GM12878 (cell line): ENCODE results near the gene POLA1. TPM values are rescaled to one million over a fixed set of nuclear protein-coding genes. Genes with fewer than 3 reads are reported as not detected.

Experiments used
- ATAC-seq: fragments of 200-7000 bp; cut with Tn5 transposase; 3 replicates; pipeline ENCODE4 v1.9.1; 2020; ENCODE audit warnings: mild to moderate bottlenecking, moderate library complexity
- BruUV-seq: library from RNA; stranded (reverse); fragments of 400-500 nt; replicated peaks from 2 replicates; lab custom pipeline; 2021; lab: Mats Ljungman, UMichigan
- CTCF ChIA-PET: fragments of 300-600 bp; sonication (Branson Sonifier 250); formaldehyde crosslinking; extraction: SDS; loops from one replicate; lab custom pipeline; 2021; ENCODE audit warnings: inconsistent platforms; lab: Yijun Ruan, JAX
- POLR2A ChIA-PET: fragments of 350-600 bp; formaldehyde crosslinking; extraction: SDS; loops from one replicate; lab custom pipeline; 2021; ENCODE audit warnings: inconsistent platforms; lab: Charles Lee
- RAD21 ChIA-PET: fragments of 300-600 bp; sonication (Branson Sonifier 250); formaldehyde crosslinking; loops from one replicate; lab custom pipeline; 2023; ENCODE audit warnings: antibody characterized with exemption; ENCODE audit not compliant: unreplicated experiment; lab: Charles Lee
- SMC1A ChIA-PET: fragments of 300-600 bp; sonication (Branson Sonifier 250); formaldehyde crosslinking; loops from one replicate; lab custom pipeline; 2023; ENCODE audit not compliant: unreplicated experiment, uncharacterized antibody; lab: Charles Lee
- DNase-seq: peaks from one replicate; pipeline ENCODE4 v3.0.0-alpha.2; 2011; ENCODE audit warnings: low read depth, low spot score
- FAIRE-seq: peaks from 3 replicates; lab custom pipeline; 2011; peaks lifted over from hg19 to GRCh38; lab: Jason Lieb, UNC
- H2AFZ ChIP-seq: 2 replicates; pipeline ENCODE4 v1.6.0; 2011; ENCODE audit warnings: low read depth, low read length, control low read depth; ENCODE audit not compliant: control insufficient read depth
- H3K27ac ChIP-seq: 2 replicates; pipeline ENCODE4 v1.5.1; 2011; ENCODE audit warnings: control low read depth; ENCODE audit not compliant: control insufficient read depth, insufficient read depth
- H3K27me3 ChIP-seq, 2 experiments: replicated peaks in 1 of 2; 2 replicates each; pipeline versions ENCODE4 v1.6.0 to v1.6.1; 2011; ENCODE audit warnings: low read length in 1 of 2; ENCODE audit not compliant: control insufficient read depth in 2 of 2, insufficient read depth in 2 of 2
- H3K36me3 ChIP-seq, 2 experiments: 2 replicates each; pipeline ENCODE4 v1.5.1; 2011; ENCODE audit warnings: low read length in 1 of 2; ENCODE audit not compliant: control insufficient read depth in 2 of 2, insufficient read depth in 2 of 2
- H3K4me1 ChIP-seq: 2 replicates; pipeline ENCODE4 v1.6.1; 2011; ENCODE audit warnings: mild to moderate bottlenecking, low read length, moderate library complexity, mixed read lengths; ENCODE audit not compliant: control insufficient read depth, insufficient read depth
- H3K4me2 ChIP-seq: 2 replicates; pipeline ENCODE4 v1.6.0; 2011; ENCODE audit warnings: control low read depth; ENCODE audit not compliant: control insufficient read depth, insufficient read depth
- H3K4me3 ChIP-seq: fragments of 200-600 bp; sonication (generic); 2 replicates; pipeline ENCODE4 v1.5.1; 2016
- H3K79me2 ChIP-seq: 2 replicates; pipeline ENCODE4 v1.6.0; 2011; ENCODE audit warnings: low read length; ENCODE audit not compliant: control insufficient read depth, insufficient read depth
- H3K9ac ChIP-seq: 2 replicates; pipeline ENCODE4 v1.8.0; 2011; ENCODE audit warnings: low read length, control low read depth, mixed read lengths; ENCODE audit not compliant: control insufficient read depth, insufficient read depth
- H3K9me3 ChIP-seq: replicated peaks from 3 replicates; pipeline ENCODE4 v1.5.1; 2011; ENCODE audit warnings: mild to moderate bottlenecking, low read length; ENCODE audit not compliant: control insufficient read depth, insufficient read depth
- H4K20me1 ChIP-seq: 2 replicates; pipeline ENCODE4 v1.6.0; 2011; ENCODE audit not compliant: control insufficient read depth, insufficient read depth
- BMI1 ChIP-seq: fragments of 450-650 bp; IDR thresholded peaks from 2 replicates; pipeline ENCODE4 v1.6.1; 2016; ENCODE audit warnings: mild to moderate bottlenecking, moderate library complexity, borderline replicate concordance
- CHD4 ChIP-seq: fragments of 200-600 bp; sonication (generic); IDR thresholded peaks from 2 replicates; pipeline ENCODE4 v1.6.1; 2016; ENCODE audit warnings: mild to moderate bottlenecking
- DPF2 ChIP-seq: fragments of 450-650 bp; IDR thresholded peaks from 2 replicates; pipeline ENCODE4 v1.6.1; 2017; ENCODE audit warnings: mild to moderate bottlenecking
- EP300 ChIP-seq, 2 experiments: fragments of 150-350 bp in 1 of 2; IDR thresholded peaks; 2 replicates each; pipeline ENCODE4 v1.6.1; 2011 to 2012; ENCODE audit warnings: low read depth in 2 of 2, low read length in 2 of 2, borderline replicate concordance in 1 of 2, improper control_type of control experiment in 1 of 2, inconsistent platforms in 1 of 2; ENCODE audit not compliant: control insufficient read depth in 1 of 2
- KAT2A ChIP-seq: conservative IDR thresholded peaks from 2 replicates; pipeline ENCODE4 v1.6.1; 2011; ENCODE audit warnings: low read depth, low read length; ENCODE audit not compliant: control insufficient read depth
- LARP7 ChIP-seq: fragments of 450-650 bp; IDR thresholded peaks from 2 replicates; pipeline ENCODE4 v1.6.1; 2017; ENCODE audit warnings: mild to moderate bottlenecking
- MTA3 ChIP-seq: IDR thresholded peaks from 2 replicates; pipeline ENCODE4 v1.6.1; 2012; ENCODE audit warnings: low read length, inconsistent platforms, borderline replicate concordance
- NBN ChIP-seq: fragments of 450-650 bp; IDR thresholded peaks from 2 replicates; pipeline ENCODE4 v1.6.1; 2016
- NFXL1 ChIP-seq: fragments of 450-650 bp; IDR thresholded peaks from 2 replicates; pipeline ENCODE4 v1.6.1; 2017; ENCODE audit warnings: antibody characterized with exemption, mild to moderate bottlenecking, borderline replicate concordance
- RB1 ChIP-seq: fragments of 450-650 bp; formaldehyde crosslinking; IDR thresholded peaks from 2 replicates; pipeline ENCODE4 v1.6.1; 2017; ENCODE audit warnings: mild to moderate bottlenecking, borderline replicate concordance
- RELA ChIP-seq: fragments of 450-650 bp; IDR thresholded peaks from 2 replicates; pipeline ENCODE4 v1.8.0; 2014; ENCODE audit warnings: borderline replicate concordance; ENCODE audit not compliant: partially characterized antibody
- RFX5 ChIP-seq: IDR thresholded peaks from 2 replicates; pipeline ENCODE4 v1.6.1; 2011; ENCODE audit warnings: low read depth, low read length, improper control_type of control experiment
- SP1 ChIP-seq: IDR thresholded peaks from one replicate; pipeline ENCODE4 v1.6.1; 2011; ENCODE audit warnings: low read depth, low read length
- TBL1XR1 ChIP-seq: IDR thresholded peaks from 2 replicates; pipeline ENCODE4 v1.6.1; 2012; ENCODE audit warnings: low read depth, low read length, improper control_type of control experiment
- ZNF217 ChIP-seq: fragments of 450-650 bp; IDR thresholded peaks from 2 replicates; pipeline ENCODE4 v1.6.1; 2017; ENCODE audit warnings: antibody characterized with exemption, mild to moderate bottlenecking
- ZNF384 ChIP-seq: IDR thresholded peaks from 2 replicates; pipeline ENCODE4 v1.6.1; 2012; ENCODE audit warnings: low read depth, mild to moderate bottlenecking, low read length, improper control_type of control experiment, borderline replicate concordance
- ZSCAN29 ChIP-seq: fragments of 450-650 bp; IDR thresholded peaks from 2 replicates; pipeline ENCODE4 v1.6.1; 2017; ENCODE audit warnings: mild to moderate bottlenecking, moderate library complexity
- WGBS: methylation state at CpG from one replicate; pipeline ENCODE4 v1.1.6; 2016; ENCODE audit warnings: low lambda C conversion rate; ENCODE audit not compliant: insufficient replicate concordance, insufficient coverage; ENCODE audit errors: missing lambda C conversion rate; 5-methylcytosine and 5-hydroxymethylcytosine counted together
- in situ Hi-C: fragments of 300-500 bp; cut with MboI; formaldehyde crosslinking; loops from 9 replicates; pipeline ENCODE4 v1.14.3; 2018; ENCODE audit warnings: mixed read lengths
- intact Hi-C: fragments of 100-400 bp; cut with micrococcal nuclease; formaldehyde crosslinking; loops from one replicate; pipeline ENCODE4 v1.14.2; 2022; ENCODE audit not compliant: unreplicated experiment
- polyA plus RNA-seq, 11 experiments: library from polyadenylated mRNA; depleted of rRNA in 4 of 11; unstranded in 6 of 11; stranded (reverse) in 5 of 11; fragments of >200 nt; fragmentation: Nextera tagmentation in 4 of 11; fragmentation: Illumina TruSeq in 1 of 11; extraction: Ambion mirVana in 4 of 11; extraction: Trizol in 1 of 11; gene quantifications; 1 replicate in 1 of 11; 2 replicates in 10 of 11; pipeline versions ENCODE4 v1.2.1 to v1.2.3, GENCODE V29; 2011 to 2016; ENCODE audit warnings: inconsistent platforms in 2 of 11, missing spikeins in 2 of 11, low read depth in 1 of 11
- total RNA-seq, 4 experiments: library from RNA; depleted of rRNA in 3 of 4; stranded (reverse); fragments of >200 nt in 3 of 4; fragmentation: Illumina TruSeq in 1 of 4; extraction: Trizol in 1 of 4; gene quantifications; 2 replicates each; pipeline versions ENCODE4 v1.2.1 to v1.2.3, GENCODE V29; 2013 to 2021
- TF ChIP-seq, protein P1 (sequence below): IDR thresholded peaks from 2 replicates; pipeline ENCODE4 v1.6.1; 2012; ENCODE audit warnings: low read depth, low read length, improper control_type of control experiment

The POLA1 gene
- total and polyA plus RNA-seq, 10 of the 15 experiments (the other 5 are each of a cell fraction or from before 2014, with no cell fraction given) = 6.5 to 34.7 (median 24.8) TPM

DNA sequence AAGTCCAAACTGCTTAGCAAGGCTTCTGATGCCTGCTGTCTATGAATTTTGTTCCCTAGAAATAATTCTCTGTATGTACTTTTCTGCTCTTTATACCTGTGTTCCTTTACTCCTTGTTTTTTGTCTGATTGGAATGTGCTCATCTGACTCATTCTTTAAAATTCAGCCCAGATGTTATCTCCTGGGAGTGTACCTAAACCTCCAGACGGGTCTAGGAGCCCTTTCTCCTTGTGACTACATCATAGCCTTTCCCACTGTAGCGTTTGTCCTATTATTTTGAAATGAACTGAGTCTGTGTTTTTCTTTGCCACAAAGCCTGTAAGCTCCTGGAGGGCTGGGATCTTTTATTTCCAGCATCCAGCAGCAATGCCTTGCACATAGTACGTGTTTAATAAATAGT lies 26.3 kb downstream of the POLA1 start (continued):
- TF ChIP-seq TBL1XR1 (no peak), MTA3 (no peak), RB1 (no peak)

DNA sequence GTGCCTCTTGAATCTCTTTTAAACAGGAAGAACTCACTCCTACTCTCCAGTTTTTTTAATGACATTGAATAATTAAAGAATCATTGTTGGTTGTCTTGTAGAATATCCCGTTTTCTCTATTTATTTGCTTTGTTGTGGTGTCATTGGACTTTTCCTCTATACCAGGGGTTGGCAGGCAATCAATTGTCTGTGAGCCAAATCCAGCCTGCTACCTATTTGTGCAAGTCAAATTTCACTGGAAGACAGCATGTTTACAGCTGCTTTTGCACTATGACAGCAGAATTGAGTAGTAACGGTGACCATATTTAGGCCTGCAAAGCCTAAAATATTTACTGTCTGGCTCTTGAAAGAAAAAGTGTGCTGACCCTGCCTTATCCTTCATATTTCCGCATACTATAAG lies 34.8 kb downstream of the POLA1 start:
- H3K36me3 ChIP-seq = peaks cover 0 to 3% of the 10 kb centered on the region in 2 experiments; a peak in 1 of 4 replicates
- ATAC-seq (no peak), FAIRE-seq (no peak), DNase-seq (no peak)
- in situ Hi-C loops (no loop called here), intact Hi-C loops (no loop called here)
- no peak overlapping the region for H3K4me3 ChIP-seq
- TF ChIP-seq NFXL1 (no peak), RFX5 (no peak), KAT2A (no peak), ZNF384 (no peak), ZSCAN29 (no peak), DPF2 (no peak), SP1 (no peak), ZNF217 (no peak), NBN (no peak), CHD4 (no peak), LARP7 (no peak), RELA (no peak), BMI1 (no peak), EP300 (IDR thresholded peaks at IDR 0.05; ENCODE audit: borderline replicate concordance in 1 of 2, control insufficient read depth in 1 of 2, low read depth in 2 of 2, low read length in 2 of 2) (no peak)
- TF ChIP-seq, protein P1, sequence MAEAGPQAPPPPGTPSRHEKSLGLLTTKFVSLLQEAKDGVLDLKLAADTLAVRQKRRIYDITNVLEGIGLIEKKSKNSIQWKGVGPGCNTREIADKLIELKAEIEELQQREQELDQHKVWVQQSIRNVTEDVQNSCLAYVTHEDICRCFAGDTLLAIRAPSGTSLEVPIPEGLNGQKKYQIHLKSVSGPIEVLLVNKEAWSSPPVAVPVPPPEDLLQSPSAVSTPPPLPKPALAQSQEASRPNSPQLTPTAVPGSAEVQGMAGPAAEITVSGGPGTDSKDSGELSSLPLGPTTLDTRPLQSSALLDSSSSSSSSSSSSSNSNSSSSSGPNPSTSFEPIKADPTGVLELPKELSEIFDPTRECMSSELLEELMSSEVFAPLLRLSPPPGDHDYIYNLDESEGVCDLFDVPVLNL = no peak
- H4K20me1 ChIP-seq = no peaks in the 10 kb centered on the region
- no TSS peak for BruUV-seq
- SMC1A ChIA-PET = no interaction called here
- no peak overlapping the region for H2AFZ ChIP-seq
- H3K27me3 ChIP-seq = no peaks in the 10 kb centered on the region
- H3K79me2 ChIP-seq = no peaks in the 10 kb centered on the region
- no peak overlapping the region for H3K27ac ChIP-seq
- CTCF ChIA-PET = interaction anchor here (1.6 kb wide), 1 partner anchor 24 kb away, joined by 3 read pairs; no protein-coding TSS in a partner anchor
- H3K4me2 ChIP-seq = no peak overlapping the region
- no peak overlapping the region for H3K9ac ChIP-seq
- no peaks in the 10 kb centered on the region for H3K4me1 ChIP-seq
- POLR2A ChIA-PET = interaction anchor here (0.6 kb wide), 1 partner anchor 1943 kb away, joined by 3 read pairs; no protein-coding TSS in a partner anchor
- H3K9me3 ChIP-seq = no peaks in the 10 kb centered on the region
- 69% methylated on average over 3 of the region's 3 CpGs for WGBS
- RAD21 ChIA-PET = no interaction called here
